GM06990 (cell line): ENCODE results near the gene HIVEP2.

Experiments
- DNase-seq: peaks from one replicate; pipeline ENCODE4 v3.0.0-alpha.2; 2011; ENCODE audit not compliant: insufficient read length; ENCODE audit errors: extremely low read depth
- H3K27me3 ChIP-seq: replicated peaks from 2 replicates; pipeline ENCODE4 v1.6.0; 2011; ENCODE audit warnings: low read length; ENCODE audit not compliant: control insufficient read depth, insufficient read depth
- H3K36me3 ChIP-seq: 2 replicates; pipeline ENCODE4 v1.5.1; 2011; ENCODE audit warnings: low read length; ENCODE audit not compliant: control insufficient read depth, insufficient read depth
- H3K4me3 ChIP-seq: replicated peaks from 2 replicates; pipeline ENCODE4 v1.5.1; 2011; ENCODE audit warnings: low read depth, mild to moderate bottlenecking, control low read depth, low read length
- CTCF ChIP-seq: IDR thresholded peaks from 2 replicates; pipeline ENCODE4 v1.5.1; 2011; ENCODE audit warnings: low read length, control low read depth, mild to moderate bottlenecking, inconsistent platforms; ENCODE audit not compliant: insufficient read depth, poor library complexity, severe bottlenecking

The HIVEP2 gene

GRCh38 chr6:142835787-142836535 lies 109.0 kb downstream of the HIVEP2 start:
- no peak for DNase-seq
- no peak overlapping the region for H3K4me3 ChIP-seq
- no peaks in the 10 kb centered on the region; the same call in 1 of the 2 replicates for H3K36me3 ChIP-seq
- no peaks in the 10 kb centered on the region for H3K27me3 ChIP-seq
- TF ChIP-seq CTCF = no peak

- Histone ChIP-seq H3K36me3 (no peaks in the 10 kb centered on the region; the same call in 1 of the 2 replicates), H3K27me3 (no peaks in the 10 kb centered on the region), H3K4me3 (no peak overlapping the region)
- no peak for TF ChIP-seq CTCF
- DNase-seq = no peak
Measured at GRCh38 chr6:142834853-142835252, 110.1 kb downstream of the HIVEP2 start.

- Histone ChIP-seq H3K4me3 (no peak overlapping the region), H3K27me3 (no peaks in the 10 kb centered on the region), H3K36me3 (no peaks in the 10 kb centered on the region; the same call in 1 of the 2 replicates)
- TF ChIP-seq CTCF = no peak
- no peak for DNase-seq
Measured at GRCh38 chr6:142833798-142834197, 111.2 kb downstream of the HIVEP2 start.

GRCh38 chr6:142833054-142833453 lies 111.9 kb downstream of the HIVEP2 start:
- H3K4me3 ChIP-seq = no peak overlapping the region
- no peak for DNase-seq
- no peaks in the 10 kb centered on the region for H3K27me3 ChIP-seq
- H3K36me3 ChIP-seq = no peaks in the 10 kb centered on the region; the same call in 1 of the 2 replicates
- TF ChIP-seq CTCF = no peak

- Histone ChIP-seq H3K36me3 (no peaks in the 10 kb centered on the region; the same call in 1 of the 2 replicates), H3K4me3 (no peak overlapping the region), H3K27me3 (no peaks in the 10 kb centered on the region)
- no peak for TF ChIP-seq CTCF
- no peak for DNase-seq
Measured at GRCh38 chr6:142830807-142831206, 114.2 kb downstream of the HIVEP2 start.
